Upper lobe of left lung (tissue), 4 donors: ENCODE measurements around the gene GALNT18.

Source experiments
- CTCF ChIP-seq, 6 experiments: fragments of 450-650 bp in 4 of 6; fragments of 200-600 bp in 2 of 6; sonication (generic) in 2 of 6; IDR thresholded peaks; one replicate each; pipeline ENCODE4 v1.5.1; 2016 to 2019; ENCODE audit warnings: antibody characterized with exemption in 6 of 6
- EP300 ChIP-seq, 4 donors: sonication (generic); formaldehyde crosslinking; IDR thresholded peaks; one replicate each; pipeline ENCODE4 v1.5.1; 2017; ENCODE audit warnings: antibody characterized with exemption in 4 of 4, control low read depth in 2 of 4
- POLR2AphosphoS5 ChIP-seq, 2 donors: sonication (generic); formaldehyde crosslinking; IDR thresholded peaks; one replicate each; pipeline ENCODE4 v1.5.1; 2017; ENCODE audit warnings: antibody characterized with exemption in 2 of 2

DNA sequence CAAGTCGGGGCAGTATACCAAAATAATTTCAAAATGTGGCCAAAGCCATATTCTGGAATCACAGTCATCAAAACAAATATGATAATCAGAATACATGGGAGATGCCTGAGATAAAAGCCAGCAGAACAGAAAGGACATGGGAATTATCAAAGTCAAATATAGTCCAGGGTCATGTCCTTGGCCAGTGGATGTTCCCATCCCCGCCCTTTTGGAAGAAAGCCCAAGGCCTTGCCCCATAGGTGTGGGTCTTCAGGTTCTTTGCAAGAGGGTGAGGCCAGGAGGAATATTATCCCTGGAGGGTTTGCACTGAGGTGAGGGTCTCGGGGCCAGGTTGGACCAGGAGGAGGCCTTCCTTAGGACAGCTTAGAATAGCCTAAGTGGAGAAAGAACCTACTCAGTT, 215.2 kb downstream of the GALNT18 start:
- TF ChIP-seq CTCF (IDR thresholded peaks at IDR 0.05) (no peak), POLR2AphosphoS5 (IDR thresholded peaks at IDR 0.05) (no peak), EP300 (IDR thresholded peaks at IDR 0.05) (no peak)
